Natural killer cell (primary cell): Measurements from ENCODE around the gene ZNF41. TPM values are rescaled to one million over a fixed set of nuclear protein-coding genes. Genes with fewer than 3 reads are reported as not detected.

Experiments
- ATAC-seq, 3 donors: fragments of 150-1000 bp in 2 of 3; fragments of 200-7000 bp in 1 of 3; cut with Tn5 transposase; 1 replicate in 1 of 3; 2 replicates in 2 of 3; pipeline ENCODE4 v1.10.0; 2021; ENCODE audit warnings: mild to moderate bottlenecking in 2 of 3, moderate library complexity in 2 of 3
- DNase-seq, 2 donors: peaks; one replicate each; pipeline versions ENCODE4 v3.0.0 to v3.0.0-alpha.2; 2013 to 2021; ENCODE audit warnings: mixed read lengths in 1 of 2
- H3K27ac ChIP-seq: one replicate; pipeline ENCODE4 v1.5.1; 2013; ENCODE audit warnings: mild to moderate bottlenecking, low read length
- H3K27me3 ChIP-seq: one replicate; pipeline ENCODE4 v1.6.1; 2013; ENCODE audit warnings: low read length; ENCODE audit not compliant: control insufficient read depth, insufficient read depth
- H3K36me3 ChIP-seq: one replicate; pipeline ENCODE4 v1.6.1; 2013; ENCODE audit warnings: low read length; ENCODE audit not compliant: control insufficient read depth, insufficient read depth
- H3K4me1 ChIP-seq: one replicate; pipeline ENCODE4 v1.6.1; 2013; ENCODE audit warnings: low read length; ENCODE audit not compliant: control insufficient read depth, insufficient read depth
- H3K4me3 ChIP-seq: one replicate; pipeline ENCODE4 v1.5.1; 2013; ENCODE audit warnings: low read length
- H3K9me3 ChIP-seq: one replicate; pipeline ENCODE4 v1.6.1; 2013; ENCODE audit warnings: low read length; ENCODE audit not compliant: control insufficient read depth, insufficient read depth
- H3K27ac Mint-ChIP-seq, 2 donors: one replicate each; pipeline ENCODE4 v1.8.0; 2022; ENCODE audit warnings: mild to moderate bottlenecking in 2 of 2, mixed read lengths in 2 of 2, moderate library complexity in 1 of 2
- H3K27me3 Mint-ChIP-seq, 2 donors: one replicate each; pipeline ENCODE4 v1.8.0; 2022; ENCODE audit warnings: low read depth in 2 of 2, mixed read lengths in 2 of 2
- H3K36me3 Mint-ChIP-seq: one replicate; pipeline ENCODE4 v1.8.0; 2022; ENCODE audit warnings: mixed read lengths
- H3K4me1 Mint-ChIP-seq, 2 donors: one replicate each; pipeline ENCODE4 v1.8.0; 2022; ENCODE audit warnings: mixed read lengths in 2 of 2
- H3K4me3 Mint-ChIP-seq: one replicate; pipeline ENCODE4 v1.8.0; 2022; ENCODE audit warnings: mild to moderate bottlenecking, moderate library complexity, mixed read lengths
- H3K9me3 Mint-ChIP-seq, 2 donors: one replicate each; pipeline ENCODE4 v1.8.0; 2022; ENCODE audit warnings: mixed read lengths in 2 of 2
- CTCF ChIP-seq: fragments of 200-600 bp; IDR thresholded peaks from one replicate; pipeline ENCODE4 v1.8.0; 2022; ENCODE audit warnings: antibody characterized with exemption
- WGBS: methylation state at CpG from one replicate; pipeline ENCODE4 v1.1.7; 2013; ENCODE audit warnings: missing lambda C conversion rate; ENCODE audit not compliant: insufficient coverage; 5-methylcytosine and 5-hydroxymethylcytosine counted together
- intact Hi-C: fragments of 100-400 bp; cut with micrococcal nuclease; formaldehyde crosslinking; loops from one replicate; pipeline ENCODE4 v1.14.2; 2022
- total RNA-seq, 4 donors: library from RNA; stranded (reverse); fragments of 120-200 nt in 1 of 4; gene quantifications; one replicate each; pipeline versions ENCODE4 v1.2.3 to v1.2.4, GENCODE V29; 2013 to 2022

Gene ZNF41
- total RNA-seq, 3 donors from 2014 or later (not counting 1 experiment from before 2014, with no cell fraction given): 7.9 to 11.8 (median 10.0) TPM

GRCh38 chrX:47420265-47420664 lies 62.8 kb downstream of the ZNF41 start:
- Mint-ChIP-seq H3K36me3 (no peaks in the 10 kb centered on the region), H3K9me3 (no peaks in the 10 kb centered on the region), H3K27me3 (peaks cover 0 to 9% of the 10 kb centered on the region in 2 donors), H3K27ac (no peak overlapping the region), H3K4me1 (no peaks in the 10 kb centered on the region), H3K4me3 (no peak overlapping the region)
- Histone ChIP-seq H3K27ac (no peak overlapping the region), H3K4me1 (no peaks in the 10 kb centered on the region), H3K4me3 (no peak overlapping the region), H3K9me3 (no peaks in the 10 kb centered on the region), H3K27me3 (no peaks in the 10 kb centered on the region), H3K36me3 (no peaks in the 10 kb centered on the region)
- no peak for DNase-seq
- 80% methylated on average over 4 of the region's 4 CpGs for WGBS
- intact Hi-C loops: no loop called here
- ATAC-seq: peak in 1 of 3 donors; percentile 79
- no peak for TF ChIP-seq CTCF

- DNase-seq (no peak), ATAC-seq (no peak)
- H3K9me3 ChIP-seq: peaks cover 19% of the 10 kb centered on the region
- Mint-ChIP-seq H3K27me3 (no peaks in the 10 kb centered on the region), H3K4me3 (no peak overlapping the region), H3K36me3 (peaks cover 22% of the 10 kb centered on the region), H3K9me3 (peaks cover 2 to 5% of the 10 kb centered on the region in 2 donors), H3K4me1 (no peaks in the 10 kb centered on the region), H3K27ac (no peak overlapping the region)
- no peaks in the 10 kb centered on the region for H3K27me3 ChIP-seq
- no peaks in the 10 kb centered on the region for H3K4me1 ChIP-seq
- H3K27ac ChIP-seq: no peak overlapping the region
- no peaks in the 10 kb centered on the region for H3K36me3 ChIP-seq
- H3K4me3 ChIP-seq: no peak overlapping the region
- WGBS: 95% methylated on average over 6 of the region's 8 CpGs
- TF ChIP-seq CTCF: no peak
- intact Hi-C loops: no loop called here
These were observed 69.8 kb downstream of the ZNF41 start for GRCh38 chrX:47413179-47413594.

Other genes with a start within 250 kb of the ZNF41 start
- gene ZNF157, start 112.6 kb downstream of the ZNF41 start, total RNA-seq: under 1 TPM; 0.35 to 0.61 (median 0.47) TPM
- gene ARAF, start 78.0 kb upstream of the ZNF41 start, total RNA-seq: 100 to 1,000 TPM; 162 to 173 (median 169) TPM
- gene TIMP1, start 99.2 kb upstream of the ZNF41 start, total RNA-seq: 10 to 100 TPM; 50.9 to 71.3 (median 68.6) TPM
- gene SYN1, start 136.6 kb upstream of the ZNF41 start, total RNA-seq: under 1 TPM in 1 of 3 donors, not detected in 2; 0.40 TPM
- gene CFP, start 146.7 kb upstream of the ZNF41 start, total RNA-seq: 10 to 100 TPM in 2 of 3 donors, 1 to 10 TPM in 1; 9.0 to 21.1 (median 19.3) TPM
- 10 to 100 TPM; 14.1 to 15.2 (median 14.8) TPM for gene ELK1, start 167.3 kb upstream of the ZNF41 start, total RNA-seq
- 100 to 1,000 TPM in 1 of 3 donors, 10 to 100 TPM in 2; 88.2 to 102 (median 95.4) TPM for gene UXT, start 176.0 kb upstream of the ZNF41 start, total RNA-seq